Measurements from ENCODE around the gene UST. TPM values are rescaled to one million over a fixed set of nuclear protein-coding genes. Genes with fewer than 3 reads are reported as not detected.
"Not testable (repeated sequence)": the region's sequence is repeated elsewhere in the genome, so short reads cannot be mapped to it uniquely, and the experiment has no call there.

Gene UST
- total RNA-seq, 2 donors from 2014 or later: 1.6 to 3.0 TPM

DNA sequence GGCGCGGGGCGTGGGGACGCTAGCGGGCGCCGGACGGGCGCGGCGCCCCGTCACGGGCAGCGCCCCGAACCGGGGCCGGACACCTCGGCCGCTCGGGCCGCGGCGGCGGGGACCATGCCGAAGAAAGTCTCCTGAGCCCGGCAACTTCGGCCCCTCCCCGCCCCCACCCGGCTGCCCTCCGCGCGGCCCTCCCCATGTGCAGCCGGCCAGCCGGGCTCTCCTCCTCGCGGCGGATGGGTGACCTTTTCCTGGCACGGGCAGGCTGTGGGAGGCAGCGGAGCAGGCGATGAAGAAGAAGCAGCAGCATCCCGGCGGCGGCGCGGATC lies 278 bp downstream of the UST start:
- H3K27me3 Mint-ChIP-seq: peaks cover 24 to 48% of the 10 kb centered on the region in 2 donors
- no peaks in the 10 kb centered on the region for H3K9me3 Mint-ChIP-seq
- H3K36me3 Mint-ChIP-seq: no peaks in the 10 kb centered on the region
- no peak overlapping the region for H3K27ac Mint-ChIP-seq
- ATAC-seq (peak; percentile 54 to 72), DNase-seq (ENCODE audit: low spot score) (no peak)
- H3K4me3 Mint-ChIP-seq: peak overlapping the region; percentile 96
- peaks cover 29% of the 10 kb centered on the region in 2 donors for H3K4me1 Mint-ChIP-seq (ENCODE audit: low read depth in 2 of 2)

DNA sequence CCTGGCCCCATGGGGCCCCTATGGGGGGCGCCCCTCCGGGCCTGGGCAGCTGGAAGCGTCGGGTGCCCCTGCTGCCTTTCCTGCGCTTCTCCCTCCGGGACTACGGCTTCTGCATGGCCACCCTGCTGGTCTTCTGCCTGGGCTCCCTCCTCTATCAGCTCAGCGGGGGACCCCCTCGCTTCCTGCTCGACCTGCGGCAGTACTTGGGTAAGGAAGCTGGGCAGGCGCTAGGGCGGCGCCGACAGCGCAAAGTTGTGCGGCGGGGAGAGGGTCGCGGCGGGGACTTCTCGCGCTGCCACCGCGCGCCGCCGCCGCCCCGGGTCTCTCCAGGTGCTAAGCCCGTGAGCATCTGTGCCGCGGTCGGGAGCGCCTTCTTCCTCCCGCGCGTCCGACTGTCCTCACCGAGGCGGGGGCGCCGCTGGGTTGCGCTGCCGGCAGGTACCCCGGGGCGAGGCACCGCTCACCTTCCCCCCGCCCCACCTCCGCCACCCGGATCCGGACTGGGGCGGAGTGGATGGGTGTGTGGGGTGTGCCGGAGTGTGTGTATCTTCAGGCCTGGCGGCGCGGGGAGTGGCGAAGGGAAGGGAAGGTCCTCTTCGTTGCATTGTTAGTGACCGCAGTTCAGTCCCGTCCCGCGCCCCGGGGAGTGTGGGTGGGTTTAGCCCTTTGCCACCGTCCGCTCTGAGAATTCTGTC lies 788 bp downstream of the UST start:
- Mint-ChIP-seq H3K9me3 (no peaks in the 10 kb centered on the region), H3K36me3 (no peaks in the 10 kb centered on the region), H3K27ac (no peak overlapping the region), H3K27me3 (peaks cover 20 to 44% of the 10 kb centered on the region in 2 donors), H3K4me1 (ENCODE audit: low read depth in 2 of 2) (peaks cover 29% of the 10 kb centered on the region in 2 donors), H3K4me3 (peak overlapping the region; percentile 96)
- ATAC-seq (peak; percentile 65), DNase-seq (ENCODE audit: low spot score) (no peak)

DNA sequence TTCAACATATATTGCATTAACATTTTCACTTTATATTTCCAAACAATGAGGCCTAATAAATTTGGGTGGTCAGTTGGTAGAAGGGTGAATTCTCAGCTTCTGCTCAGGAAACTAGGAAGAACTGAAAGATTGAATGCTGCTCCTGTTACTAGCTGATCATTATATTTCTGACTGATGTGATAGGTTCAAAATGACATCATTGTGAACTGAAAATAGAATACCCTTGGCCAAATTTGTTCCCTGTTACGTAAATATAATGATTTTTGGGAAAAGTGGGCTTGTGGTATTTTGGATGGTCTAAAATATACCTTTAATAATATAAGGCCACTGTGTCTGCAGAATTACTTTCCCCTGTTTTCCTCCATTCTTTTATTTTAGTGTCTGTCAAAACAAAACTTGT lies 2.8 kb downstream of the UST start:
- H3K27me3 Mint-ChIP-seq: peaks cover 13 to 30% of the 10 kb centered on the region in 2 donors
- no peaks in the 10 kb centered on the region for H3K36me3 Mint-ChIP-seq
- H3K9me3 Mint-ChIP-seq: no peaks in the 10 kb centered on the region
- no peak overlapping the region for H3K4me3 Mint-ChIP-seq
- H3K4me1 Mint-ChIP-seq (ENCODE audit: low read depth in 2 of 2): peaks cover 29% of the 10 kb centered on the region in 2 donors
- DNase-seq (ENCODE audit: low spot score): no peak
- no peak for ATAC-seq
- H3K27ac Mint-ChIP-seq: no peak overlapping the region

DNA sequence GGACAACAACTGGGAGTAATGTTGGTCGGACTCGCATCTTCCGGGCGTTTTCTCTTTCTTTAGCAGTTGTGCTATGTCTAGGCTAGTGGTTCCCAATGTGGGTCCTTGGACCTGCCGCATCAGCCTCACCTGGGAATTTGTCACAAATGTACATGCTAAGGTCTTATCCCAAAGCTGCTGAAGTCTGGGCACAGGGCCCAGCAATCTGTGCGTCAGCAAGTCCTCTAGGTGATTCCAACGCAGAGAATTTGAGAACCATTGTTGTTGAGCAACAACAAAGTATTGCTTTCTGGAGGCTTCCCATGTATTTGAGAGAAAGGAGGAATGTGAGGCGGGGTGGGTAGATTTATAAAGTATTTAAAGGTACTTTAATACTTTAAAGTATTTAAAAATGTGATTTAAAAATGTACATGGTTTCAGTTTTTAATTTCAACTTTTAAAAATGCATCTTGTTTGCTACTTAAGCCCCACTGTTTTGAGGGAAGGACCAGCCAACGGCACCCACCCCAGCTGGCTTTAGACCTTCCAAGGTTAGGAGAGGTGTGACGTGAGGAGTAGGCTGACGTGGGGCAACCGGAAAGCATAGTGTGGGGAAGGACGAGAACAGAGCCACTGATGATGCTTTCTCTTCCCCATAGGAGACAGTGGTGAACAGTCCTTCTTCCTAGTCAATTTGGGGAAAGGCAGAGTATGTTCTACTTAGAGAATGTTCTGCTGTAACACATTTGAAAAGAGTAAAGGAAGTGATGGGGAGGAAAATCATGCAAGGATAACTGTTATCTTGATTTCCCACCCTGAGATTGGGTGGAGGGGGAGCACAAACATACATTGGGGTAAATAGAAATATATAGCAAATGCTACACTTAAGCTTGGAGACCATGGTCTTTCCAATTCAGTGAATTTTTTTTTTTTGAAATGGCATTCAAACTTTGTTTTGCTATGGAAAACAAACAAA lies 4.3 kb downstream of the UST start:
- no peak for ATAC-seq
- no peak for DNase-seq (ENCODE audit: low spot score)
- H3K36me3 Mint-ChIP-seq: no peaks in the 10 kb centered on the region
- peaks cover 30 to 31% of the 10 kb centered on the region in 2 donors for H3K4me1 Mint-ChIP-seq (ENCODE audit: low read depth in 2 of 2)
- H3K4me3 Mint-ChIP-seq: no peak overlapping the region
- no peaks in the 10 kb centered on the region for H3K9me3 Mint-ChIP-seq
- H3K27me3 Mint-ChIP-seq: peaks cover 11 to 20% of the 10 kb centered on the region in 2 donors
- no peak overlapping the region for H3K27ac Mint-ChIP-seq

DNA sequence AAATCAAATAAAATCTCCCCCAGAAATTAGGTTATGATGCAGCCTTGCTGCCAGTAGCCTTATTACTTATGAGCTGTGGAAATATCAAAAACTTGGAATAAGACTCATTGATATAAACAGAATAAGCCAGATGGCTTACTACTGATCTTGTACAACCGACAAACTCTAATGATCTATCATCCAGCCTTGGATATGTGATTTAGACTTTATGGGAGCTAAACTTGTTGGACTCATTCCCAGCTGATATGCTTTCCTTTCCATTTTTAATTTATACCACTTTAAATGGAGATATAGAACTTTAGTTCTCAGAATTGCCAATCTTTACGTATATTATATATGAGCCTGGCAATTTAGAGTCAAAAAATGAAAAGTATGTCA lies 5.0 kb downstream of the UST start:
- H3K4me3 Mint-ChIP-seq: no peak overlapping the region
- peaks cover 29 to 31% of the 10 kb centered on the region in 2 donors for H3K4me1 Mint-ChIP-seq (ENCODE audit: low read depth in 2 of 2)
- H3K36me3 Mint-ChIP-seq: no peaks in the 10 kb centered on the region
- DNase-seq (ENCODE audit: low spot score) (no peak), ATAC-seq (no peak)
- H3K9me3 Mint-ChIP-seq: no peaks in the 10 kb centered on the region
- H3K27ac Mint-ChIP-seq: no peak overlapping the region
- peaks cover 15 to 20% of the 10 kb centered on the region in 2 donors for H3K27me3 Mint-ChIP-seq

DNA sequence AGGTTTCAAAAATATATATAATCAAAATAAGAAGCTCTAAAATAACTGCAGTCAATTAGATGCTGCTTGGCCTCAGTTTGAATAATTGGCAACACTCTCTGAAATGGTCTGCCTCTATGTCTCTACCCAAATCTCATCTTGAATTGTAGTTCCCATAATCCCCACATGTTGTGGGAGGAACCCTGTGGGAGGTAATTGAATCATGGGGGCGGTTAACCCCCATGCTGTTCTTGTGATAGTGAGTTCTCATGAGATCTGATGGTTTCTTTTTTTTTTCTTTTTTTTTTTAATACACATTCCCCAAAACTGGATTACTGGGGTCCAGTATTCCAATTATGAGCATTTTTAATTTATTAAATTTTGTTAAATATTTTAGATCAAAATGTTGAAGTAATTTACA lies 8.5 kb downstream of the UST start:
- peaks cover 37% of the 10 kb centered on the region in 2 donors for H3K4me1 Mint-ChIP-seq (ENCODE audit: low read depth in 2 of 2)
- DNase-seq (ENCODE audit: low spot score); H3K9me3 Mint-ChIP-seq; H3K36me3 Mint-ChIP-seq; ATAC-seq; H3K27ac Mint-ChIP-seq; H3K4me3 Mint-ChIP-seq: not testable (repeated sequence)
- peaks cover 10 to 11% of the 10 kb centered on the region in 2 donors for H3K27me3 Mint-ChIP-seq

DNA sequence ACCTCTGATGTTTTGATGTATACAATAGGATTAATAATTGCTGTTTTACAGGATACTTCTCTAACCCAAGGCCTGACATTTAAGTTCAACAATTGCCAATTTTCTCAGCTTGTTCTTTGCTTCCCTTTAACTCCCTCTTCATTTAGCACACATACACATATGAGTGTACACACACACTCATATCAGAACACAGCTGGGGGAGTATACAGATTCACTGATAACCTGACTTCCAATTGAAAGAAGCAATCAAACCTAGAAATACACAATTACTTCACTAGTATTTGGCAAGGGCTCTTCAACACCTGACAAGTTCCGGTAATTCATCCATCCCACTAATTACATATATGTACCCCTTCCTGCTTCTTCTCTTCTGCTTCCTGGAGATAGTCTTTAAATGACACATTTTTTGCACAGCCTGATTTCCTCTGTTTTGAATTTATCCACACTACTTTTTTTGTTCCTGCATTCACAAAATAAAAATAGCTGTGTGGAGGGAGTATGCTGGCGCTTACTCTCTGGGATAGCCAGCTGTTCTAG lies 11.2 kb downstream of the UST start:
- H3K4me1 Mint-ChIP-seq (ENCODE audit: low read depth in 2 of 2): peaks cover 56 to 63% of the 10 kb centered on the region in 2 donors
- no peak for DNase-seq (ENCODE audit: low spot score)
- peak overlapping the region; percentile 82 for H3K4me3 Mint-ChIP-seq
- H3K27ac Mint-ChIP-seq: peak overlapping the region; percentile 44 to 86
- no peaks in the 10 kb centered on the region for H3K36me3 Mint-ChIP-seq
- peaks cover 12 to 15% of the 10 kb centered on the region in 2 donors for H3K27me3 Mint-ChIP-seq
- ATAC-seq: peak; percentile 58 to 64
- no peaks in the 10 kb centered on the region for H3K9me3 Mint-ChIP-seq

DNA sequence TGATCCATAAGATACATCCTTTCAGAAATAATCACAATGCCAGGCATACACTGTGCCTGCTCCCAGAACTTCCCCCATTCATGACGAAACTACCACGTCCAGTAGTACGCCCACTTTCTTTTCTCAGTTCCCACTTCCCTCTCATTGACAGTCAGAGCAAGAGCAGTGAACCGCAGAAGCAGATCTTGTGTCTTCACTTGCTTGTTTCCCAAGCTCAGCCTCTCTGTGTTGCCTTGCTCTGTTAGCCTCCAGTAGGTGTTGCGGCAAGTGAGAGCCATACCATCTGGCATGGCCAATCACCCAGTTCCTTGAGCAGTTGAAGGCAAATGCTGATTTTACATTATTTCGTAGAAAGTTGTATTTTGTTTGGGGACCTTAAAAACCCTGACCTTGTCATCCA lies 11.7 kb downstream of the UST start:
- peaks cover 61 to 68% of the 10 kb centered on the region in 2 donors for H3K4me1 Mint-ChIP-seq (ENCODE audit: low read depth in 2 of 2)
- H3K27ac Mint-ChIP-seq: peak overlapping the region; percentile 44 to 86
- ATAC-seq (peak; percentile 86 to 90), DNase-seq (ENCODE audit: low spot score) (peak; percentile 82)
- peaks cover 13 to 20% of the 10 kb centered on the region in 2 donors for H3K27me3 Mint-ChIP-seq
- H3K4me3 Mint-ChIP-seq: peak overlapping the region; percentile 82
- H3K36me3 Mint-ChIP-seq: no peaks in the 10 kb centered on the region
- H3K9me3 Mint-ChIP-seq: no peaks in the 10 kb centered on the region

DNA sequence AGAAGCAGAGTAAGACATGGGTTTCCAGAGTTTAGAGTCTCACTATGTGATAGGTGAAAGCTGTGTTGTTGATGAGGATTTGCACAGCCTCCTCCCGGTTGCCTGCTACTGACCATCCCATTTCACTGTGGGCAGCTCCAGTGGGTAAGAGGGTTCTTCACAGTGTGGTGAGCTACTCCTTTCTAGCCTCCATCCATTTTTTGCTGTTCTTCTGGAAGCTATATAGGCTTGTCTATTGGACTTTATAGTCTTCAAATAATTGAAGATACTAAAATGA lies 13.4 kb downstream of the UST start:
- Mint-ChIP-seq H3K4me1 (ENCODE audit: low read depth in 2 of 2) (peaks cover 61 to 69% of the 10 kb centered on the region in 2 donors), H3K27ac (peak overlapping the region; percentile 65 to 89)

DNA sequence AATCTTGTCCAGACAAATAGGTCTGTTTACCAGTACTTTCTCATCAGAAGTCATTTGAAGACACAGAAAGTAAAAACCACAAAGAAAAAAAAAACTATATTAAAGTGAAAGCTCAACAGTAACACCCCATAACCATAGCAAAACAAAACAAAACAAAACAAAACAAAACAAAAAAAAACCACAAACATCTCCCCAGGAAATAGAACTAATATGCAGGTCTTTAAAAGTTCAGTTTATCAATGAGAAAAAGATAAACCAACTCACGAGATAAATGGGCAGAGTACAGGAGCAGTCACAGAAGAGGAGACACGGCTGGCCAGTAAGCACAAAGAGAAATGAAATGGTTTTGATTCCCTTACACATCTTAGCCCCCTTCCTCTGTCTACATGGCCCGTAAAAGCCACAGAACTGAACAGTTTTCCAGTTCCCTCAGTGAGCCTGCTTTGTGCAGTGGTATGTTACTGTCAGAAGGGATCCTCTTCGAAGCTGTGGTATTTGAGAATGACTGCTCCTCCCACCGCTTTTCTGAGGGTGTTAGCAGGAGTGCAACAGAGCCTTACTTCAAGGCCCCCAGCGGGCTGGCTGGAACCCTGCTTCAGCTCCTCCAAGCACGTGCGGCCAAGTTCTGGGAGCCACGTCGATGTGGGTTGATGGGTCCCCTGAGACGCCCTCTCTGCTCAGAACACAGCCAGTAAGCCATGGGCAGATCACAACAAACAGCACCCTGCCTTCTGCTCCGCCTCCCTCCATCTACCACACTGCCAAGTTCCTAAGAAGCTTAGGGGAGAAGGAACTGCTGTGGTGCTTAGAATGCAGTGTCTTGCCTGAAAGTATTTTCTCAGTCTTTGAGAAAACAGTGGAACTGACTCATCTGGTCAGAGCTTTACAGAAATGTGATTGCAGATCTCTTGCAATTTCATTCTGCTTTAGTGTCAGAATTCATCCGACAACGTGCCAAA lies 14.0 kb downstream of the UST start:
- peaks cover 19 to 20% of the 10 kb centered on the region in 2 donors for H3K27me3 Mint-ChIP-seq
- H3K4me1 Mint-ChIP-seq (ENCODE audit: low read depth in 2 of 2): peaks cover 62 to 69% of the 10 kb centered on the region in 2 donors
- DNase-seq (ENCODE audit: low spot score) (peak; percentile 63), ATAC-seq (peak; percentile 69 to 72)
- H3K27ac Mint-ChIP-seq: peak overlapping the region; percentile 65 to 89
- peaks cover 2% of the 10 kb centered on the region for H3K9me3 Mint-ChIP-seq
- H3K4me3 Mint-ChIP-seq: peak overlapping the region; percentile 78
- no peaks in the 10 kb centered on the region for H3K36me3 Mint-ChIP-seq

More for the DNA sequence above, 13.4 kb downstream of the UST start:
- ATAC-seq (no peak), DNase-seq (ENCODE audit: low spot score) (no peak)
- peak overlapping the region; percentile 78 for H3K4me3 Mint-ChIP-seq
- H3K27me3 Mint-ChIP-seq: peaks cover 19 to 20% of the 10 kb centered on the region in 2 donors
- no peaks in the 10 kb centered on the region for H3K36me3 Mint-ChIP-seq
- H3K9me3 Mint-ChIP-seq: peaks cover 2% of the 10 kb centered on the region

DNA sequence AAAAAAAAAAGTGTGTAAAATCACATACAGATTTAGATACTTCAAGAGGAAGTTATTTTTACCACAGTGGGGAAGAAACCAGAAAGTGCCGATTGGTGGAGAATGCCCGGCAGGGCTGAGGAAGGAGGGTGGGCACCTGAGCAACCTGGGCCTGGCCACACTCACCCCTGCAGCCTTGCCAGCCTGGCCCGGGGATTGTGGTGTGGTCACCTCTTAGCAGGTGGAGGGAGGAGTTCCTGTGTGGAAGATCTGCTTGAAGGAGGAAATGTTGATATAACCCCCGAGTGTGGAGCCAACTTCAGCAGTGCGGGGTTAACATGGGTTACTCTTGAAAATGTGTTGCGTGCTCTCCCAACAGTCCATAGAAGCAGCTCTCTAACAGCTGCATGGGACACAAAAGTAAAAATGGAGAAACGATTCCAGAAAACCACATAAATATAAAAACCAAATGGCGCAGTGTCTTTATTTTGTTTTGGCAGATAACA lies 14.7 kb downstream of the UST start:
- Mint-ChIP-seq H3K27ac (peak overlapping the region; percentile 65 to 89), H3K36me3 (no peaks in the 10 kb centered on the region), H3K4me3 (peak overlapping the region; percentile 78), H3K4me1 (ENCODE audit: low read depth in 2 of 2) (peaks cover 62 to 63% of the 10 kb centered on the region in 2 donors), H3K9me3 (peaks cover 2% of the 10 kb centered on the region), H3K27me3 (peaks cover 16 to 19% of the 10 kb centered on the region in 2 donors)
- peak; percentile 71 for DNase-seq (ENCODE audit: low spot score)
- ATAC-seq: peak; percentile 65 to 66

DNA sequence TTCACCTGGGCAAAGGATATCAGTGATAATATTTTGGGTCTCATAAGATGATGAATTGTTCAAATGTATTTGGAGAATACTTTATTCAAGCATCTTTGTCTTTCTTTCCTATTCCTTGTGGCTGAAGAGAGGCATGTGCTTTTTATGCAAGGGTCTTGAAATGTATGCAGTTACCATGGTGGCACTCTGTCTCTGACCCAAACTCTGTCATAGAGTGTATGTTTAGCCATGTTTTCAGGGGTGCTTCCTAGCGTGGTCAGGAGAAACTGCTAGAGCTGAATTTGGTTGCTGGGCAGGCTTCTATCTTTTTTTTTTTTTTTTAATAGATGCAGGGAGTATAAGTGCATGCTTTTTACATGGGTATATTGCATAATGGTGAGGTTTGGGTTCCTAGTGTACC lies 15.4 kb downstream of the UST start:
- peak overlapping the region in 1 of 2 donors; percentile 89 for H3K27ac Mint-ChIP-seq
- no peak for DNase-seq (ENCODE audit: low spot score)
- no peak overlapping the region for H3K4me3 Mint-ChIP-seq
- ATAC-seq: no peak
- peaks cover 14 to 19% of the 10 kb centered on the region in 2 donors for H3K27me3 Mint-ChIP-seq
- H3K9me3 Mint-ChIP-seq: peaks cover 2% of the 10 kb centered on the region
- H3K36me3 Mint-ChIP-seq: no peaks in the 10 kb centered on the region
- peaks cover 56 to 57% of the 10 kb centered on the region in 2 donors for H3K4me1 Mint-ChIP-seq (ENCODE audit: low read depth in 2 of 2)

Data from natural killer cell treated with Interleukin-12 subunit alpha and Interleukin-12 subunit beta and Interleukin-15 and Interleukin-18, amount 100 ng/mL, for 72 hours (primary cell).